Neural progenitor cell (in vitro differentiated cells): ENCODE results near the gene TIMM8B. TPM values are rescaled to one million over a fixed set of nuclear protein-coding genes. Genes with fewer than 3 reads are reported as not detected.

Source experiments
- DNase-seq: peaks from one replicate; pipeline ENCODE4 v3.0.0-alpha.2; 2016; ENCODE audit warnings: low spot score
- H2AFZ ChIP-seq: fragments of 200-600 bp; sonication (generic); replicated peaks from 2 replicates; pipeline ENCODE4 v1.6.1; 2016; ENCODE audit warnings: antibody characterized with exemption
- H3F3A ChIP-seq: fragments of 200-600 bp; sonication (generic); 2 replicates; pipeline ENCODE4 v1.6.1; 2016; ENCODE audit warnings: antibody characterized with exemption, low read depth
- H3K27ac ChIP-seq: fragments of 200-600 bp; sonication (generic); 2 replicates; pipeline ENCODE4 v1.5.1; 2016; ENCODE audit warnings: mild to moderate bottlenecking
- H3K27me3 ChIP-seq: fragments of 200-600 bp; sonication (generic); 2 replicates; pipeline ENCODE4 v1.6.1; 2016; ENCODE audit warnings: mild to moderate bottlenecking, moderate library complexity
- H3K36me3 ChIP-seq: fragments of 200-600 bp; sonication (generic); 2 replicates; pipeline ENCODE4 v1.5.1; 2016
- H3K4me1 ChIP-seq: fragments of 200-600 bp; sonication (generic); 2 replicates; pipeline ENCODE4 v1.6.1; 2016; ENCODE audit warnings: mixed run types
- H3K4me2 ChIP-seq: fragments of 200-600 bp; sonication (generic); 2 replicates; pipeline ENCODE4 v1.6.1; 2016
- H3K4me3 ChIP-seq: fragments of 200-600 bp; sonication (generic); 2 replicates; pipeline ENCODE4 v1.5.1; 2016
- H3K79me2 ChIP-seq: fragments of 200-600 bp; sonication (generic); 2 replicates; pipeline ENCODE4 v1.6.1; 2016; ENCODE audit warnings: low read depth
- H3K9ac ChIP-seq: fragments of 200-600 bp; sonication (generic); 2 replicates; pipeline ENCODE4 v1.6.1; 2016
- H3K9me3 ChIP-seq: fragments of 200-600 bp; sonication (generic); 2 replicates; pipeline ENCODE4 v1.5.1; 2016; ENCODE audit warnings: low read depth
- H4K20me1 ChIP-seq: fragments of 200-600 bp; sonication (generic); 2 replicates; pipeline ENCODE4 v1.6.1; 2016; ENCODE audit warnings: low read depth
- H3K27ac Mint-ChIP-seq: 3 replicates; pipeline ENCODE4 v1.8.0; 2021; ENCODE audit warnings: mixed read lengths
- H3K27me3 Mint-ChIP-seq: 2 replicates; pipeline ENCODE4 v1.8.0; 2022; ENCODE audit warnings: low read depth, mild to moderate bottlenecking, inconsistent platforms, moderate library complexity, mixed read lengths; ENCODE audit not compliant: insufficient read depth
- H3K36me3 Mint-ChIP-seq: 3 replicates; pipeline ENCODE4 v1.8.0; 2021; ENCODE audit warnings: mixed read lengths
- H3K4me1 Mint-ChIP-seq: 3 replicates; pipeline ENCODE4 v1.8.0; 2021; ENCODE audit warnings: mixed read lengths
- H3K4me3 Mint-ChIP-seq: 3 replicates; pipeline ENCODE4 v1.8.0; 2021; ENCODE audit warnings: mild to moderate bottlenecking, moderate library complexity, mixed read lengths
- H3K9me3 Mint-ChIP-seq: 3 replicates; pipeline ENCODE4 v1.8.0; 2020; ENCODE audit warnings: mixed read lengths
- CTCF ChIP-seq: fragments of 200-600 bp; sonication (generic); IDR thresholded peaks from 2 replicates; pipeline ENCODE4 v1.5.1; 2017; ENCODE audit warnings: antibody characterized with exemption, mild to moderate bottlenecking
- EZH2 ChIP-seq: fragments of 200-600 bp; sonication (generic); IDR thresholded peaks from 2 replicates; pipeline ENCODE4 v1.6.1; 2017; ENCODE audit warnings: antibody characterized with exemption, mild to moderate bottlenecking, moderate library complexity
- EZH2phosphoT487 ChIP-seq: fragments of 200-600 bp; sonication (generic); IDR thresholded peaks from 2 replicates; pipeline ENCODE4 v1.6.1; 2017; ENCODE audit warnings: antibody characterized with exemption
- total RNA-seq: library from RNA; depleted of rRNA; stranded (reverse); fragments of >200 nt; gene quantifications from 2 replicates; pipeline ENCODE4 v1.2.3, GENCODE V29; 2015; ENCODE audit warnings: low replicate concordance

The TIMM8B gene
- total RNA-seq, 1 donor from 2014 or later, result 38.9 TPM

GRCh38 chr11:112058103-112058502 is 28.5 kb downstream of the TIMM8B start:
- H3F3A ChIP-seq, result no peaks in the 10 kb centered on the region
- Mint-ChIP-seq H3K4me3 (no peak overlapping the region), H3K27ac (no peak overlapping the region), H3K36me3 (peaks cover 21% of the 10 kb centered on the region), H3K9me3 (no peaks in the 10 kb centered on the region), H3K4me1 (no peaks in the 10 kb centered on the region), H3K27me3 (no peaks in the 10 kb centered on the region)
- H3K9ac ChIP-seq, result no peak overlapping the region
- no peaks in the 10 kb centered on the region for H3K9me3 ChIP-seq
- no peaks in the 10 kb centered on the region for H4K20me1 ChIP-seq
- H3K4me1 ChIP-seq, result no peaks in the 10 kb centered on the region
- no peak for TF ChIP-seq EZH2phosphoT487
- no peak for TF ChIP-seq EZH2
- TF ChIP-seq CTCF, result no peak
- no peaks in the 10 kb centered on the region for H3K79me2 ChIP-seq
- H3K27me3 ChIP-seq, result no peaks in the 10 kb centered on the region
- no peak for DNase-seq
- H3K4me2 ChIP-seq, result no peak overlapping the region
- no peak overlapping the region for H3K27ac ChIP-seq
- no peak overlapping the region for H3K4me3 ChIP-seq
- peaks cover 9% of the 10 kb centered on the region for H3K36me3 ChIP-seq
- no peak overlapping the region for H2AFZ ChIP-seq

GRCh38 chr11:112057170-112057569 is 29.4 kb downstream of the TIMM8B start:
- Histone ChIP-seq H3K4me1 (no peaks in the 10 kb centered on the region), H3K79me2 (no peaks in the 10 kb centered on the region), H3K36me3 (peaks cover 6% of the 10 kb centered on the region), H3K27me3 (no peaks in the 10 kb centered on the region), H3K4me2 (no peak overlapping the region), H3K27ac (no peak overlapping the region), H4K20me1 (no peaks in the 10 kb centered on the region), H3F3A (no peaks in the 10 kb centered on the region), H3K4me3 (no peak overlapping the region), H2AFZ (no peak overlapping the region), H3K9ac (no peak overlapping the region), H3K9me3 (no peaks in the 10 kb centered on the region)
- DNase-seq, result no peak
- Mint-ChIP-seq H3K27ac (no peak overlapping the region), H3K4me3 (no peak overlapping the region), H3K27me3 (no peaks in the 10 kb centered on the region), H3K4me1 (no peaks in the 10 kb centered on the region), H3K9me3 (no peaks in the 10 kb centered on the region), H3K36me3 (peaks cover 24% of the 10 kb centered on the region)
- TF ChIP-seq EZH2, result no peak
- no peak for TF ChIP-seq CTCF
- no peak for TF ChIP-seq EZH2phosphoT487

GRCh38 chr11:112051768-112052167 is 34.8 kb downstream of the TIMM8B start:
- no peak overlapping the region for H3K9ac ChIP-seq
- peaks cover 45% of the 10 kb centered on the region for H3K36me3 Mint-ChIP-seq
- TF ChIP-seq EZH2 (no peak), EZH2phosphoT487 (no peak), CTCF (no peak)
- H3K4me1 Mint-ChIP-seq, result no peaks in the 10 kb centered on the region
- no peaks in the 10 kb centered on the region for H4K20me1 ChIP-seq
- H3K36me3 ChIP-seq, result peaks cover 18% of the 10 kb centered on the region
- H3K9me3 Mint-ChIP-seq, result peaks cover 7% of the 10 kb centered on the region
- no peaks in the 10 kb centered on the region for H3K4me1 ChIP-seq
- no peaks in the 10 kb centered on the region for H3K27me3 ChIP-seq
- no peak overlapping the region for H3K27ac Mint-ChIP-seq
- no peak overlapping the region for H3K4me3 ChIP-seq
- no peak overlapping the region for H2AFZ ChIP-seq
- peaks cover 17% of the 10 kb centered on the region for H3K79me2 ChIP-seq
- no peak overlapping the region for H3K27ac ChIP-seq
- no peaks in the 10 kb centered on the region for H3F3A ChIP-seq
- H3K27me3 Mint-ChIP-seq, result no peaks in the 10 kb centered on the region
- H3K4me3 Mint-ChIP-seq, result no peak overlapping the region
- DNase-seq, result no peak
- no peak overlapping the region for H3K4me2 ChIP-seq
- H3K9me3 ChIP-seq, result no peaks in the 10 kb centered on the region

GRCh38 chr11:112050721-112051120 is 35.8 kb downstream of the TIMM8B start:
- no peak for DNase-seq
- TF ChIP-seq EZH2phosphoT487, result no peak
- TF ChIP-seq EZH2, result no peak
- no peak for TF ChIP-seq CTCF
- H3K4me2 ChIP-seq, result no peak overlapping the region
- Mint-ChIP-seq H3K4me3 (no peak overlapping the region), H3K9me3 (peaks cover 7% of the 10 kb centered on the region), H3K36me3 (peaks cover 51% of the 10 kb centered on the region), H3K27me3 (no peaks in the 10 kb centered on the region), H3K27ac (no peak overlapping the region), H3K4me1 (no peaks in the 10 kb centered on the region)
- H4K20me1 ChIP-seq, result no peaks in the 10 kb centered on the region
- H3K4me1 ChIP-seq, result no peaks in the 10 kb centered on the region
- no peaks in the 10 kb centered on the region for H3K9me3 ChIP-seq
- H3K9ac ChIP-seq, result no peak overlapping the region
- H3K27me3 ChIP-seq, result no peaks in the 10 kb centered on the region
- no peak overlapping the region for H3K4me3 ChIP-seq
- H3F3A ChIP-seq, result no peaks in the 10 kb centered on the region
- no peak overlapping the region for H3K27ac ChIP-seq
- H3K79me2 ChIP-seq, result peaks cover 18% of the 10 kb centered on the region
- H3K36me3 ChIP-seq, result peaks cover 27% of the 10 kb centered on the region
- H2AFZ ChIP-seq, result no peak overlapping the region
